ENCODE results near the gene TP73.

Gene TP73

DNA sequence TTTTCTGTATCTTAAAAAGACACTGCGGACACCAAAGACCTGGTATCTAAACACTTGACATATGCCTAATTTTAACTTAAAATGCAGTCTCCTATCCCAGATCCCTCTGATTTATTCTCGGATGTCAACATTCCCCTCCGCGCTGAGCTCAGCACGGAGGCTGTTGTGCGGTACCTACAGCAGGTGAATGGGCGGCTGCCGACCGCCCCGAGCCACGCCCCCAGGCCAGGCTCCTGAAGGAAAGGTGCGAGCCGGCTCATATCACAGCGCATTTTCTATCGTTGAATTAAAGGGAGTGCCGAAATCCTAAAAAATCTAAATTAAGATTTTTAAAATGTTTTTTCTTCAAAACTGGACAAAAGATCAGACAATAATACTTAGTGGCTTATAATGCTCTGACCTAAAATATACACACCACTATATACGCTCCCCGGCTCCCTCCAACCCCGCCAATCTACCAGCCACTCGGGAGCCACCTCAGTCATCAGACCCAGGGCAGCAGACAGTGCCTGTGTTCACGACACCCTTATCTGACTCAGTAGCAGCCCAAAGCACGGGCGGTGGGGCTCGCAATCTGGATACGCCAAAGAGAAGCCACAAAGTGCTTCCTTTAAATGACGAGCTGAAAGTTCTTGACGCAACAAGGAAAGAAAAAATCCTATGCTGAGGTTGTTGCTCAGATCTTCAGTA, 6.5 kb upstream of the TP73 start:
- no peak for DNase-seq (ENCODE audit: low read depth, low spot score)
- TF ChIP-seq, protein P1, sequence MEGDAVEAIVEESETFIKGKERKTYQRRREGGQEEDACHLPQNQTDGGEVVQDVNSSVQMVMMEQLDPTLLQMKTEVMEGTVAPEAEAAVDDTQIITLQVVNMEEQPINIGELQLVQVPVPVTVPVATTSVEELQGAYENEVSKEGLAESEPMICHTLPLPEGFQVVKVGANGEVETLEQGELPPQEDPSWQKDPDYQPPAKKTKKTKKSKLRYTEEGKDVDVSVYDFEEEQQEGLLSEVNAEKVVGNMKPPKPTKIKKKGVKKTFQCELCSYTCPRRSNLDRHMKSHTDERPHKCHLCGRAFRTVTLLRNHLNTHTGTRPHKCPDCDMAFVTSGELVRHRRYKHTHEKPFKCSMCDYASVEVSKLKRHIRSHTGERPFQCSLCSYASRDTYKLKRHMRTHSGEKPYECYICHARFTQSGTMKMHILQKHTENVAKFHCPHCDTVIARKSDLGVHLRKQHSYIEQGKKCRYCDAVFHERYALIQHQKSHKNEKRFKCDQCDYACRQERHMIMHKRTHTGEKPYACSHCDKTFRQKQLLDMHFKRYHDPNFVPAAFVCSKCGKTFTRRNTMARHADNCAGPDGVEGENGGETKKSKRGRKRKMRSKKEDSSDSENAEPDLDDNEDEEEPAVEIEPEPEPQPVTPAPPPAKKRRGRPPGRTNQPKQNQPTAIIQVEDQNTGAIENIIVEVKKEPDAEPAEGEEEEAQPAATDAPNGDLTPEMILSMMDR (IDR thresholded peaks at IDR 0.05; ENCODE audit: low read depth, low read length), result no peak
- in situ Hi-C loops (cut with HindIII; ENCODE audit: low sequenced_read_pairs), result loop anchor here (25.0 kb wide), 1 partner anchor 109 kb away; no protein-coding TSS in a partner anchor

DNA sequence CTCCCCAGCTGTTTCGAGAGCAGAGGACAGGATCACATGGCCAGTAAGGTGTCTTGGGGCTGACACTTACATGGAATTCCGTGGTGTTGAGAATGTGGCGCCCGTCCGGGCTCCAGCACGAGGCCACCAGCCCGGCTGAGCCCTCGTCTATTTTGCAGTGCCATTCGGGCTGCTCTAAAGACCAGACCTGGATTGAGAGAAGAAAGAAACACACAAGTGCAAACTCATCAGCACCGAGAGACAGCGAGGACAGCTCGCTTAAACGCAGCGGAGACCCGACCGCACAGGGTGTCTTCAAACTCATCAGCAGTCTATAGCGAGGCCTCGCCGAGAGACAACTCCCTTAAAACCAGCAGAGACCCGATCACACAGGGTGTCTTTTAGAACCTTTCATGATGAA, 5.7 kb upstream of the TP73 start:
- no peak overlapping the region for H3K4me3 ChIP-seq (ENCODE audit: low read depth, low read length)
- in situ Hi-C loops (cut with HindIII; ENCODE audit: low sequenced_read_pairs), result loop anchor here (25.0 kb wide), 1 partner anchor 109 kb away; no protein-coding TSS in a partner anchor
- TF ChIP-seq, protein P1 (IDR thresholded peaks at IDR 0.05; ENCODE audit: low read depth, low read length), result no peak
- DNase-seq (ENCODE audit: low read depth, low spot score), result no peak

More for the DNA sequence above, 6.5 kb upstream of the TP73 start:
- no peak overlapping the region for H3K4me3 ChIP-seq (ENCODE audit: low read depth, low read length)

- H3K4me3 ChIP-seq (ENCODE audit: low read depth, low read length), result peak within 1 kb of the TSS; percentile 76
- in situ Hi-C loops (cut with HindIII; ENCODE audit: low sequenced_read_pairs), result loop anchor here (25.0 kb wide), 1 partner anchor 112 kb away; no protein-coding TSS in a partner anchor
- peak; percentile 92 for DNase-seq (ENCODE audit: low read depth, low spot score)
- TF ChIP-seq, protein P1 (IDR thresholded peaks at IDR 0.05; ENCODE audit: low read depth, low read length), result no peak
Measured at GRCh38 chr1:3649342-3650247, 2.7 kb upstream of the TP73 start, which contains the start of gene WRAP73. Gene WRAP73, minus strand, starts transcription at chr1:3650103. Its CDS starts 104 bp downstream, at chr1:3649999.

GRCh38 chr1:3650248-3651025, 1.9 kb upstream of the TP73 start:
- TF ChIP-seq, protein P1 (IDR thresholded peaks at IDR 0.05; ENCODE audit: low read depth, low read length), result no peak
- H3K4me3 ChIP-seq (ENCODE audit: low read depth, low read length), result peak overlapping the region; percentile 76
- no peak for DNase-seq (ENCODE audit: low read depth, low spot score)
- in situ Hi-C loops (cut with HindIII; ENCODE audit: low sequenced_read_pairs), result no loop called here

GRCh38 chr1:3651026-3651929, 1.0 kb upstream of the TP73 start:
- peak; percentile 9 for DNase-seq (ENCODE audit: low read depth, low spot score)
- TF ChIP-seq, protein P1 (IDR thresholded peaks at IDR 0.05; ENCODE audit: low read depth, low read length), result no peak
- in situ Hi-C loops (cut with HindIII; ENCODE audit: low sequenced_read_pairs), result no loop called here
- no peak overlapping the region for H3K4me3 ChIP-seq (ENCODE audit: low read depth, low read length)
